Upper lobe of right lung (tissue), 1 donor: ENCODE measurements around the gene PTPRZ1. TPM values are rescaled to one million over a fixed set of nuclear protein-coding genes. Genes with fewer than 3 reads are reported as not detected.

Source experiments
- ATAC-seq: fragments of 200-7000 bp; cut with Tn5 transposase; one replicate; pipeline ENCODE4 v1.9.1; 2020; ENCODE audit warnings: mild to moderate bottlenecking, moderate library complexity
- DNase-seq: peaks from one replicate; pipeline ENCODE4 v3.0.0-alpha.2; 2020
- H3K27ac ChIP-seq: fragments of 200-600 bp; one replicate; pipeline ENCODE4 v1.8.0; 2022
- H3K27me3 ChIP-seq: fragments of 200-600 bp; one replicate; pipeline ENCODE4 v1.8.0; 2022; ENCODE audit warnings: mild to moderate bottlenecking
- H3K36me3 ChIP-seq: fragments of 200-600 bp; one replicate; pipeline ENCODE4 v1.8.0; 2022
- H3K4me1 ChIP-seq: fragments of 200-600 bp; one replicate; pipeline ENCODE4 v1.8.0; 2022
- H3K4me3 ChIP-seq: fragments of 200-600 bp; one replicate; pipeline ENCODE4 v1.8.0; 2022; ENCODE audit warnings: mild to moderate bottlenecking
- H3K9me3 ChIP-seq: fragments of 200-600 bp; one replicate; pipeline ENCODE4 v1.8.0; 2022
- CTCF ChIP-seq: fragments of 200-600 bp; IDR thresholded peaks from one replicate; pipeline ENCODE4 v1.8.0; 2022; ENCODE audit warnings: antibody characterized with exemption
- intact Hi-C: fragments of 100-400 bp; cut with DNase I; formaldehyde crosslinking; loops from one replicate; pipeline ENCODE4 v1.11.0; 2022
- total RNA-seq: library from RNA; stranded (reverse); fragmentation: NEBNext Ultra II Directional; extraction: Animal tissue kit (Norgen Biotek cat#: 25700); gene quantifications from one replicate; pipeline ENCODE4 v1.2.1, GENCODE V29; 2021
- donor health status: DM: no; HTN: yes; CAD: no; lungs with severe emphysema.

PTPRZ1 gene
- total RNA-seq, 1 donor from 2014 or later = 3.6 TPM

GRCh38 chr7:121954803-121955202 is 81.8 kb downstream of the PTPRZ1 start:
- Histone ChIP-seq H3K36me3 (no peaks in the 10 kb centered on the region), H3K27ac (no peak overlapping the region), H3K4me3 (no peak overlapping the region), H3K9me3 (no peaks in the 10 kb centered on the region), H3K27me3 (no peaks in the 10 kb centered on the region), H3K4me1 (no peaks in the 10 kb centered on the region)
- DNase-seq (no peak), ATAC-seq (no peak)
- no peak for TF ChIP-seq CTCF
- intact Hi-C loops = no loop called here

- no peak for ATAC-seq
- Histone ChIP-seq H3K27me3 (no peaks in the 10 kb centered on the region), H3K36me3 (no peaks in the 10 kb centered on the region), H3K4me1 (no peaks in the 10 kb centered on the region), H3K4me3 (no peak overlapping the region), H3K27ac (no peak overlapping the region), H3K9me3 (no peaks in the 10 kb centered on the region)
- no peak for DNase-seq
- TF ChIP-seq CTCF = no peak
- intact Hi-C loops = no loop called here
These were observed 84.7 kb downstream of the PTPRZ1 start for GRCh38 chr7:121957626-121958025.

GRCh38 chr7:121960678-121961077 is 87.7 kb downstream of the PTPRZ1 start:
- no peak for TF ChIP-seq CTCF
- H3K4me1 ChIP-seq = no peaks in the 10 kb centered on the region
- intact Hi-C loops = no loop called here
- H3K9me3 ChIP-seq = no peaks in the 10 kb centered on the region
- no peaks in the 10 kb centered on the region for H3K27me3 ChIP-seq
- no peaks in the 10 kb centered on the region for H3K36me3 ChIP-seq
- DNase-seq (no peak), ATAC-seq (no peak)
- H3K4me3 ChIP-seq = no peak overlapping the region
- H3K27ac ChIP-seq = no peak overlapping the region

- Histone ChIP-seq H3K9me3 (no peaks in the 10 kb centered on the region), H3K27ac (no peak overlapping the region), H3K4me3 (no peak overlapping the region), H3K36me3 (no peaks in the 10 kb centered on the region), H3K4me1 (no peaks in the 10 kb centered on the region), H3K27me3 (no peaks in the 10 kb centered on the region)
- ATAC-seq = no peak
- intact Hi-C loops = no loop called here
- TF ChIP-seq CTCF = no peak
- no peak for DNase-seq
These were observed 88.3 kb downstream of the PTPRZ1 start for GRCh38 chr7:121961089-121961867.

- DNase-seq (no peak), ATAC-seq (no peak)
- H3K4me1 ChIP-seq = no peaks in the 10 kb centered on the region
- no peaks in the 10 kb centered on the region for H3K27me3 ChIP-seq
- no peak overlapping the region for H3K4me3 ChIP-seq
- H3K36me3 ChIP-seq = no peaks in the 10 kb centered on the region
- no peak for TF ChIP-seq CTCF
- H3K9me3 ChIP-seq = no peaks in the 10 kb centered on the region
- no peak overlapping the region for H3K27ac ChIP-seq
- intact Hi-C loops = no loop called here
These were observed 93.4 kb downstream of the PTPRZ1 start for GRCh38 chr7:121966276-121966934.
